Breast epithelium (tissue), 4 donors: ENCODE data around the gene PPP4R1. TPM values are rescaled to one million over a fixed set of nuclear protein-coding genes. Genes with fewer than 3 reads are reported as not detected.

Experiments used
- DNase-seq, 2 donors: peaks; one replicate each; pipeline ENCODE4 v3.0.0-alpha.2; 2019; ENCODE audit warnings: low spot score in 2 of 2
- H3K27ac ChIP-seq, 2 donors: fragments of 200-600 bp; sonication (generic) in 1 of 2; one replicate each; pipeline ENCODE4 v1.5.1; 2016 to 2019; ENCODE audit warnings: mild to moderate bottlenecking in 1 of 2
- H3K27me3 ChIP-seq, 2 donors: fragments of 200-600 bp; sonication (generic) in 1 of 2; one replicate each; pipeline versions ENCODE4 v1.5.1 to v1.6.0; 2017 to 2019; ENCODE audit warnings: control low read depth in 1 of 2, mild to moderate bottlenecking in 1 of 2
- H3K36me3 ChIP-seq: fragments of 200-600 bp; one replicate; pipeline ENCODE4 v1.5.1; 2019
- H3K4me1 ChIP-seq, 2 donors: fragments of 200-600 bp; sonication (generic); one replicate each; pipeline ENCODE4 v1.5.1; 2016 to 2019; ENCODE audit warnings: control low read depth in 1 of 2
- H3K4me3 ChIP-seq, 3 donors: fragments of 200-600 bp; sonication (generic); 1 replicate in 2 of 3; 2 replicates in 1 of 3; pipeline ENCODE4 v1.5.1; 2016 to 2019; ENCODE audit warnings: mild to moderate bottlenecking in 3 of 3, moderate library complexity in 2 of 3
- H3K9me3 ChIP-seq, 2 donors: fragments of 200-600 bp; sonication (generic) in 1 of 2; one replicate each; pipeline ENCODE4 v1.5.1; 2016 to 2019; ENCODE audit warnings: control low read depth in 1 of 2
- CTCF ChIP-seq, 3 donors: fragments of 450-650 bp; IDR thresholded peaks; one replicate each; pipeline ENCODE4 v1.5.1; 2016 to 2017; ENCODE audit warnings: antibody characterized with exemption in 3 of 3, mild to moderate bottlenecking in 3 of 3, moderate library complexity in 3 of 3
- POLR2A ChIP-seq: fragments of 450-650 bp; IDR thresholded peaks from one replicate; pipeline ENCODE4 v1.6.1; 2016; ENCODE audit warnings: antibody characterized with exemption, mild to moderate bottlenecking, moderate library complexity
- POLR2AphosphoS5 ChIP-seq, 3 donors: sonication (generic); formaldehyde crosslinking; IDR thresholded peaks; one replicate each; pipeline ENCODE4 v1.6.1; 2017; ENCODE audit warnings: antibody characterized with exemption in 3 of 3
- intact Hi-C: fragments of 100-400 bp; cut with DNase I; formaldehyde crosslinking; loops from one replicate; pipeline ENCODE4 v1.15.1; 2023; ENCODE audit warnings: low total_unique reads
- total RNA-seq, 3 donors: library from RNA; depleted of rRNA; stranded (reverse); fragments of >200 nt; gene quantifications; one replicate each; pipeline ENCODE4 v1.1.0, GENCODE V29; 2016

The PPP4R1 gene
- total RNA-seq, 3 donors from 2014 or later: 66.7 to 139 (median 93.4) TPM

GRCh38 chr18:9628984-9629383, 14.6 kb upstream of the PPP4R1 start:
- no peak overlapping the region for H3K4me3 ChIP-seq
- no peaks in the 10 kb centered on the region for H3K4me1 ChIP-seq
- intact Hi-C loops: no loop called here
- no peak overlapping the region for H3K27ac ChIP-seq
- H3K9me3 ChIP-seq: no peaks in the 10 kb centered on the region
- no peak for DNase-seq
- no peak for TF ChIP-seq POLR2A
- TF ChIP-seq CTCF (IDR thresholded peaks at IDR 0.05): no peak
- no peak for TF ChIP-seq POLR2AphosphoS5 (IDR thresholded peaks at IDR 0.05)
- no peaks in the 10 kb centered on the region for H3K27me3 ChIP-seq
- H3K36me3 ChIP-seq: no peaks in the 10 kb centered on the region

- H3K9me3 ChIP-seq: no peaks in the 10 kb centered on the region
- H3K36me3 ChIP-seq: no peaks in the 10 kb centered on the region
- H3K27me3 ChIP-seq: no peaks in the 10 kb centered on the region
- no peak overlapping the region for H3K27ac ChIP-seq
- intact Hi-C loops: no loop called here
- no peaks in the 10 kb centered on the region for H3K4me1 ChIP-seq
- TF ChIP-seq CTCF (IDR thresholded peaks at IDR 0.05) (no peak), POLR2A (no peak), POLR2AphosphoS5 (IDR thresholded peaks at IDR 0.05) (no peak)
- H3K4me3 ChIP-seq: no peak overlapping the region
- DNase-seq: no peak
These were observed 13.3 kb upstream of the PPP4R1 start for GRCh38 chr18:9627642-9628041.

- H3K4me1 ChIP-seq: no peaks in the 10 kb centered on the region
- H3K9me3 ChIP-seq: no peaks in the 10 kb centered on the region
- H3K27me3 ChIP-seq: no peaks in the 10 kb centered on the region
- H3K27ac ChIP-seq: no peak overlapping the region
- TF ChIP-seq POLR2A (no peak), CTCF (IDR thresholded peaks at IDR 0.05) (no peak)
- H3K36me3 ChIP-seq: no peaks in the 10 kb centered on the region
- no peak for DNase-seq
- intact Hi-C loops: no loop called here
- H3K4me3 ChIP-seq: no peak overlapping the region
These were observed 5.6 kb upstream of the PPP4R1 start for GRCh38 chr18:9619990-9620389.

GRCh38 chr18:9619545-9619944, 5.2 kb upstream of the PPP4R1 start:
- intact Hi-C loops: no loop called here
- Histone ChIP-seq H3K9me3 (no peaks in the 10 kb centered on the region), H3K4me1 (no peaks in the 10 kb centered on the region), H3K4me3 (no peak overlapping the region), H3K27me3 (no peaks in the 10 kb centered on the region), H3K27ac (no peak overlapping the region), H3K36me3 (no peaks in the 10 kb centered on the region)
- TF ChIP-seq CTCF (IDR thresholded peaks at IDR 0.05) (no peak), POLR2A (no peak), POLR2AphosphoS5 (IDR thresholded peaks at IDR 0.05) (no peak)
- DNase-seq: no peak

GRCh38 chr18:9619056-9619455, 4.7 kb upstream of the PPP4R1 start:
- no peaks in the 10 kb centered on the region for H3K4me1 ChIP-seq
- no peak overlapping the region for H3K27ac ChIP-seq
- no peaks in the 10 kb centered on the region for H3K27me3 ChIP-seq
- H3K36me3 ChIP-seq: no peaks in the 10 kb centered on the region
- no peaks in the 10 kb centered on the region for H3K9me3 ChIP-seq
- TF ChIP-seq CTCF (IDR thresholded peaks at IDR 0.05): no peak
- TF ChIP-seq POLR2A: no peak
- TF ChIP-seq POLR2AphosphoS5 (IDR thresholded peaks at IDR 0.05): no peak
- DNase-seq: no peak
- intact Hi-C loops: no loop called here
- no peak overlapping the region for H3K4me3 ChIP-seq
